GM12875 (cell line): ENCODE results near the gene CYP26A1.
"Not testable (repeated sequence)": the region's sequence is repeated elsewhere in the genome, so short reads cannot be mapped to it uniquely, and the experiment has no call there.

Experiments used
- H3K4me3 ChIP-seq: one replicate; pipeline ENCODE4 v1.5.1; 2011; ENCODE audit warnings: low read depth, low read length, control low read depth
- TF ChIP-seq, protein P1 (sequence below): IDR thresholded peaks from 2 replicates; pipeline ENCODE4 v1.5.1; 2011; ENCODE audit warnings: low read depth, mild to moderate bottlenecking, control low read depth, inconsistent platforms, low read length, moderate library complexity, borderline replicate concordance; ENCODE audit not compliant: insufficient read depth

Gene CYP26A1

GRCh38 chr10:93090619-93091018, 16.9 kb downstream of the CYP26A1 start:
- TF ChIP-seq, protein P1, sequence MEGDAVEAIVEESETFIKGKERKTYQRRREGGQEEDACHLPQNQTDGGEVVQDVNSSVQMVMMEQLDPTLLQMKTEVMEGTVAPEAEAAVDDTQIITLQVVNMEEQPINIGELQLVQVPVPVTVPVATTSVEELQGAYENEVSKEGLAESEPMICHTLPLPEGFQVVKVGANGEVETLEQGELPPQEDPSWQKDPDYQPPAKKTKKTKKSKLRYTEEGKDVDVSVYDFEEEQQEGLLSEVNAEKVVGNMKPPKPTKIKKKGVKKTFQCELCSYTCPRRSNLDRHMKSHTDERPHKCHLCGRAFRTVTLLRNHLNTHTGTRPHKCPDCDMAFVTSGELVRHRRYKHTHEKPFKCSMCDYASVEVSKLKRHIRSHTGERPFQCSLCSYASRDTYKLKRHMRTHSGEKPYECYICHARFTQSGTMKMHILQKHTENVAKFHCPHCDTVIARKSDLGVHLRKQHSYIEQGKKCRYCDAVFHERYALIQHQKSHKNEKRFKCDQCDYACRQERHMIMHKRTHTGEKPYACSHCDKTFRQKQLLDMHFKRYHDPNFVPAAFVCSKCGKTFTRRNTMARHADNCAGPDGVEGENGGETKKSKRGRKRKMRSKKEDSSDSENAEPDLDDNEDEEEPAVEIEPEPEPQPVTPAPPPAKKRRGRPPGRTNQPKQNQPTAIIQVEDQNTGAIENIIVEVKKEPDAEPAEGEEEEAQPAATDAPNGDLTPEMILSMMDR = no peak
- H3K4me3 ChIP-seq = no peak overlapping the region

DNA sequence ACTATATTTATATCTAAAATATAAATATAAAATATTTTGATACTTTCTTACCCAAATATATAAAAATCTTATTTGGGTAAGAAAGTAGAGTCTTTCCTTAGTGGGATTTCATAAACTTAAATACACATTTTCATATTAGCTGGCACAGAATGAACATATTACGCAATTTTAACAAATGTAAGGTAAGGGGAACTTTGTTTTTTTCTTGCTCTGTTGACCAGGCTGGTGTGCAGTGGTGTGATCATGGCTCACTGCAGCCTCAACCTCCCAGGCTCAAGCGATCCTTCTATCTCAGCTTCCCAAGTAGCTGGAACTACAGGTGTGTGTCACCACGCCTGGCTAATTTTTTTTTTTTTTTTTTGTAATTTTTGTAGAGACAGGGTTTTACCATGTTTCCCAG, 18.3 kb downstream of the CYP26A1 start:
- TF ChIP-seq, protein P1 = no peak
- no peak overlapping the region for H3K4me3 ChIP-seq

DNA sequence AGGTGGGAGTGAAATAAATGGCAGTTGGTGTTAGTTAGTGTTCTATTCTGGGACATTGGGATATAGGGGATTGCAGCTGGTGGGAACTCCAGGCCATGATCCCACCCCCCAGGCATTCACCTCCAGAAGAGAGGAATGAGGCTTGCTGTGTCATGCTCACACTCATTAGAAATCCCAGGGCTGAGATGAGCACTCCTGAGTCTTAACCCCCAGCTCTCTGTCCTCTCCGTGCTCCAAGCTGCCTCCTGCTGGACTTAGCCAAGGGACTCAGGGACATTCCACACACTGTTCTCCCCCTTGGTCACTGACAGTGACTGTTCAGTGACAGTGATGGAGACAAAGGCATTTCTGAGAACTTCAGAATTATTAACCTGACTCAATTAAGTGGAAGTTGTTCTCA, 21.5 kb downstream of the CYP26A1 start:
- H3K4me3 ChIP-seq = no peak overlapping the region
- TF ChIP-seq, protein P1 = no peak

- TF ChIP-seq, protein P1 = no peak
- H3K4me3 ChIP-seq = no peak overlapping the region
These were observed 23.2 kb downstream of the CYP26A1 start for GRCh38 chr10:93096901-93097300.

DNA sequence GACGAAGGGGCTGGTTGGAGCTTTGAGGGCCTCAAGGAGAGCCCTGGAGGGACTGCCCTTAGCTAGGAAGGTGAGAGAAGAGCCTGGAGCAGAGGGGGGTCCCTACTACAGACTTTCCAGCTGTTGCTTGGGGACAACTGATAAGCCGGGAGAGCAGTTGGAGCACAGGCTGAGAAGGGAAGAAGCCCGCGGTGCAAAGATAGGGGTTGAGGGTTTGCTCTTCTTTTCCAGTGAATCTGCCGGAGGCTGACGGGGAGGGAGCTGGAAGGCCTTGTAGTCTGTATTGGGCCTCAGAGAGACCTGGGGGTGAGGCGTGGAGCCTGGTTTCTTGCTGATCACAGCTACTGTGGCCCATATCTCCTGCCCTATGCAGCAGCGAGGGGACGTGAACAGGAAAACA, 23.7 kb downstream of the CYP26A1 start:
- TF ChIP-seq, protein P1 = no peak
- no peak overlapping the region for H3K4me3 ChIP-seq

- TF ChIP-seq, protein P1 = no peak
- H3K4me3 ChIP-seq = no peak overlapping the region
These were observed 25.1 kb downstream of the CYP26A1 start for GRCh38 chr10:93098816-93099215.

DNA sequence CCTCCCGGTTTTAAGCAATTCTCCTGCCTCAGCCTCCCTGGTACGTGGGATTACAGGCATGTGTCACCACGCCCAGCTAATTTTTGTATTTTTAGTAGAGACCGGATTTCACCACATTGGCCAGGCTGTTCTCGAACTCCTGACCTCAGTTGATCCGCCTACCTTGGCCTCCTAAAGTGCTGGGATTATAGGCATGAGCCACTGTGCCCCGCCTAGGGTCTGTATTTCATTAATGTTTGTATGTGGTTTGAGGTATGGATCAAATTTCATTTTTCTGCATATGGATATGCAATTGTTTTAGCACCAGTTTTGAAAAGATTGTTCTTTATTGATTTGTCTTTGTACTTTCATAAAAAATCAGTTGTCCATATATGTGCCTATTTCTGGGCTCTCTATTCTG, 26.0 kb downstream of the CYP26A1 start:
- TF ChIP-seq, protein P1 = no peak
- no peak overlapping the region for H3K4me3 ChIP-seq

DNA sequence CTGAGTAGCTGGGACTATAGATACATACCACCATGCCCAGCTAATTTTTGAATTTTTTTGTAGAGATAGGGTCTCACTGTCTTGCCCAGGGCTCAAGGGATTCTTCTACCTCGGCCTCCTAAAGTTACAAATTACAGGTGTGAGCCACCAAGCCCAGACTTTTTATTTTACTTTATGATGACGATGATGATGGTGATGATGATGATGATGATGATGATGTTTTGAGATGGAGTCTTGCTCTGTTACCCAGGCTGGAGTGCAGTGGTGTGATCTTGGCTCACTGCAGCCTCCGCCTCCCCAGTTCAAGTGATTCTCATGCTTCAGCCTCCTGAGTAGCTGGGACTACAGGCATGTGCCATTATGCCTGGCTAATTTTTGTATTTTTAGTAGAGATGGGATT, 27.5 kb downstream of the CYP26A1 start:
- not testable (repeated sequence) for H3K4me3 ChIP-seq
